H9 (cell line): ENCODE data around the gene MIR17HG. TPM values are rescaled to one million over a fixed set of nuclear protein-coding genes. Genes with fewer than 3 reads are reported as not detected.

Experiments
- DNase-seq: peaks from one replicate; pipeline ENCODE4 v3.0.0-alpha.2; 2017
- H2AFZ ChIP-seq: one replicate; pipeline ENCODE4 v1.6.1; 2013; ENCODE audit warnings: mild to moderate bottlenecking, low read length, control low read depth, moderate library complexity
- H2AK5ac ChIP-seq: 2 replicates; pipeline ENCODE4 v1.6.1; 2013; ENCODE audit warnings: low read length, control low read depth, mixed read lengths; ENCODE audit not compliant: insufficient read length
- H2BK120ac ChIP-seq: one replicate; pipeline ENCODE4 v1.6.1; 2013; ENCODE audit warnings: low read depth, mild to moderate bottlenecking, low read length, control low read depth, inconsistent platforms; ENCODE audit not compliant: poor library complexity, severe bottlenecking
- H2BK12ac ChIP-seq: 2 replicates; pipeline ENCODE4 v1.6.1; 2013; ENCODE audit warnings: low read length, control low read depth, mixed read lengths, low read depth; ENCODE audit not compliant: insufficient read length
- H2BK15ac ChIP-seq: 2 replicates; pipeline ENCODE4 v1.6.1; 2013; ENCODE audit warnings: low read depth, low read length, control low read depth
- H2BK20ac ChIP-seq: one replicate; pipeline ENCODE4 v1.6.1; 2013; ENCODE audit warnings: low read depth, mild to moderate bottlenecking, low read length, control low read depth, inconsistent platforms; ENCODE audit not compliant: poor library complexity, severe bottlenecking
- H2BK5ac ChIP-seq: 2 replicates; pipeline ENCODE4 v1.6.1; 2013; ENCODE audit warnings: low read length, control low read depth, mixed read lengths; ENCODE audit not compliant: insufficient read length
- H3K14ac ChIP-seq: 2 replicates; pipeline ENCODE4 v1.6.1; 2013; ENCODE audit warnings: low read length, control low read depth; ENCODE audit not compliant: insufficient read depth
- H3K18ac ChIP-seq: 2 replicates; pipeline ENCODE4 v1.6.1; 2013; ENCODE audit warnings: low read depth, mild to moderate bottlenecking, mixed read lengths, low read length, control low read depth; ENCODE audit not compliant: insufficient read length
- H3K23ac ChIP-seq: 2 replicates; pipeline ENCODE4 v1.6.1; 2013; ENCODE audit warnings: low read length, control low read depth, mixed read lengths, low read depth; ENCODE audit not compliant: insufficient read length
- H3K23me2 ChIP-seq: 2 replicates; pipeline ENCODE4 v1.6.1; 2013; ENCODE audit warnings: low read depth, mild to moderate bottlenecking, mixed read lengths, low read length, control low read depth; ENCODE audit not compliant: insufficient read length, poor library complexity, severe bottlenecking
- H3K27ac ChIP-seq: 2 replicates; pipeline ENCODE4 v1.5.1; 2013; ENCODE audit warnings: low read length, control low read depth, mixed read lengths, low read depth; ENCODE audit not compliant: insufficient read length
- H3K27me3 ChIP-seq: 2 replicates; pipeline ENCODE4 v1.6.1; 2013; ENCODE audit warnings: low read length, control low read depth, inconsistent platforms; ENCODE audit not compliant: insufficient read depth
- H3K4ac ChIP-seq: 2 replicates; pipeline ENCODE4 v1.6.1; 2013; ENCODE audit warnings: low read depth, mild to moderate bottlenecking, control low read depth, inconsistent platforms, low read length, moderate library complexity
- H3K4me1 ChIP-seq: 2 replicates; pipeline ENCODE4 v1.6.1; 2013; ENCODE audit warnings: low read length, control low read depth, inconsistent platforms; ENCODE audit not compliant: insufficient read depth
- H3K4me2 ChIP-seq: 2 replicates; pipeline ENCODE4 v1.6.1; 2013; ENCODE audit warnings: low read length, control low read depth, mixed read lengths; ENCODE audit not compliant: insufficient read length, insufficient read depth
- H3K56ac ChIP-seq: 2 replicates; pipeline ENCODE4 v1.6.1; 2013; ENCODE audit warnings: low read depth, mild to moderate bottlenecking, mixed read lengths, low read length, control low read depth; ENCODE audit not compliant: insufficient read length
- H3K79me1 ChIP-seq: 2 replicates; pipeline ENCODE4 v1.6.1; 2013; ENCODE audit warnings: low read depth, mild to moderate bottlenecking, moderate library complexity, low read length, control low read depth, inconsistent platforms; ENCODE audit not compliant: insufficient read depth, poor library complexity, severe bottlenecking
- H3K79me2 ChIP-seq: 2 replicates; pipeline ENCODE4 v1.6.1; 2013; ENCODE audit warnings: low read length, control low read depth, inconsistent platforms; ENCODE audit not compliant: insufficient read depth
- H3K9ac ChIP-seq: 2 replicates; pipeline ENCODE4 v1.6.1; 2013; ENCODE audit warnings: low read length, control low read depth, mixed read lengths; ENCODE audit not compliant: insufficient read length; ENCODE audit errors: extremely low read depth
- H3K9me3 ChIP-seq: one replicate; pipeline ENCODE4 v1.6.1; 2013; ENCODE audit warnings: low read depth, low read length, inconsistent platforms; ENCODE audit not compliant: control insufficient read depth
- H3T11ph ChIP-seq: one replicate; pipeline ENCODE4 v1.6.1; 2013; ENCODE audit warnings: mild to moderate bottlenecking, low read length, control low read depth, inconsistent platforms
- H4K20me1 ChIP-seq: one replicate; pipeline ENCODE4 v1.6.1; 2013; ENCODE audit not compliant: control insufficient read depth, insufficient read length, insufficient read depth
- H4K5ac ChIP-seq: 2 replicates; pipeline ENCODE4 v1.6.1; 2013; ENCODE audit warnings: low read depth, mild to moderate bottlenecking, mixed read lengths, low read length, control low read depth; ENCODE audit not compliant: insufficient read length
- H4K8ac ChIP-seq: replicated peaks from 2 replicates; pipeline ENCODE4 v1.6.1; 2013; ENCODE audit warnings: low read length, control low read depth, mixed read lengths, low read depth; ENCODE audit not compliant: insufficient read length
- H4K91ac ChIP-seq: 2 replicates; pipeline ENCODE4 v1.6.1; 2013; ENCODE audit warnings: low read depth, mild to moderate bottlenecking, moderate library complexity, mixed read lengths, low read length, control low read depth; ENCODE audit not compliant: insufficient read length
- H3K27ac Mint-ChIP-seq, 3 experiments: 2 replicates in 2 of 3; 3 replicates in 1 of 3; pipeline ENCODE4 v1.8.0; 2020 to 2021; ENCODE audit warnings: mixed read lengths in 3 of 3, mild to moderate bottlenecking in 1 of 3, moderate library complexity in 1 of 3
- H3K27me3 Mint-ChIP-seq: 2 replicates; pipeline ENCODE4 v1.8.0; 2021; ENCODE audit warnings: low read depth, mild to moderate bottlenecking, moderate library complexity, mixed read lengths
- H3K36me3 Mint-ChIP-seq, 3 experiments: 2 replicates in 2 of 3; 3 replicates in 1 of 3; pipeline ENCODE4 v1.8.0; 2020 to 2021; ENCODE audit warnings: low read depth in 3 of 3, mixed read lengths in 3 of 3; ENCODE audit not compliant: insufficient read depth in 1 of 3
- H3K4me1 Mint-ChIP-seq, 2 experiments: 2 replicates each; pipeline ENCODE4 v1.8.0; 2020; ENCODE audit warnings: mixed read lengths in 2 of 2
- H3K4me3 Mint-ChIP-seq, 2 experiments: 2 replicates in 1 of 2; 3 replicates in 1 of 2; pipeline ENCODE4 v1.8.0; 2020 to 2021; ENCODE audit warnings: mild to moderate bottlenecking in 2 of 2, mixed read lengths in 2 of 2, moderate library complexity in 1 of 2
- H3K9me3 Mint-ChIP-seq, 2 experiments: 2 replicates in 1 of 2; 3 replicates in 1 of 2; pipeline ENCODE4 v1.8.0; 2020; ENCODE audit warnings: mild to moderate bottlenecking in 2 of 2, mixed read lengths in 2 of 2, moderate library complexity in 1 of 2
- CTCF ChIP-seq: fragments of 200-600 bp; sonication (generic); conservative IDR thresholded peaks from 3 replicates; pipeline ENCODE4 v1.8.0; 2021; ENCODE audit warnings: antibody characterized with exemption, mild to moderate bottlenecking
- WGBS: extraction: QIAGEN DNeasy Blood & Tissue Kit; methylation state at CpG from one replicate; pipeline ENCODE4 v1.1.7; 2013; ENCODE audit warnings: missing lambda C conversion rate, low lambda C conversion rate, mixed read lengths; ENCODE audit not compliant: insufficient read length; ENCODE audit errors: extremely low coverage; 5-methylcytosine and 5-hydroxymethylcytosine counted together
- total RNA-seq: library from RNA; stranded (reverse); gene quantifications from 2 replicates; pipeline ENCODE4 v1.2.1, GENCODE V29; 2021

MIR17HG gene
- total RNA-seq, 1 experiment from 2014 or later, result 38.7 TPM

DNA sequence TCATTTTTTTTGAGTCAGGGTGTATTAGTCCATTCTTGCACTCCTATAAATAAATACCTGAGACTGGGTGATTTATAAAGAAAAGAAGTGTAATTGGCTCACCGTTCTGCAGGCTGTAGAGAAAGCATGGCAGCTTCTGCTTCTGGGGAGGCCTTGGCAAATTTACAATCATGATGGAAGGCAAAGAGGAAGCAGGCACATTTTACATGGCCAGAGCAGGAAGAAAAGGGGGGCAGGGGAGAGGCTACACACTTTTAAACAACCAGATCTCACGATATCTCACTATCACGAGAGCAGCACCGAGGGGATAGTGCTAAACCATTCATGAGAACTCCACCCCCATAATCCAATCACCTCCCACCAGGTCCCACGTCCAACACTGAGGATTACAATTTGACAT is 44.5 kb upstream of the MIR17HG start:
- Histone ChIP-seq H3K4me2 (no peak overlapping the region), H3K79me2 (no peaks in the 10 kb centered on the region), H3K27me3 (no peaks in the 10 kb centered on the region), H2AFZ (no peak overlapping the region), H3K9ac (no peak overlapping the region), H3K4me1 (no peaks in the 10 kb centered on the region), H3K27ac (no peak overlapping the region), H4K8ac (no peak overlapping the region), H3K9me3 (no peaks in the 10 kb centered on the region), H3K4ac (no peak overlapping the region), H2BK120ac (no peak overlapping the region), H3T11ph (no peak overlapping the region), H2BK5ac (no peak overlapping the region), H3K14ac (no peak overlapping the region), H2AK5ac (no peak overlapping the region), H2BK20ac (no peak overlapping the region), H2BK12ac (no peak overlapping the region), H3K23ac (no peak overlapping the region), H3K23me2 (no peaks in the 10 kb centered on the region), H3K18ac (no peak overlapping the region), H4K5ac (no peak overlapping the region), H2BK15ac (no peak overlapping the region), H4K20me1 (no peaks in the 10 kb centered on the region), H3K79me1 (no peaks in the 10 kb centered on the region), H4K91ac (no peak overlapping the region), H3K56ac (no peak overlapping the region)
- DNase-seq, result no peak
- H3K36me3 Mint-ChIP-seq, result no peaks in the 10 kb centered on the region
- WGBS, result no CpG with 5 or more reads among the region's 5 CpGs
- H3K4me1 Mint-ChIP-seq, result no peaks in the 10 kb centered on the region
- no peaks in the 10 kb centered on the region for H3K9me3 Mint-ChIP-seq
- no peaks in the 10 kb centered on the region; the same call in 1 of the 2 replicates for H3K27me3 Mint-ChIP-seq
- H3K27ac Mint-ChIP-seq, result no peak overlapping the region
- no peak overlapping the region for H3K4me3 Mint-ChIP-seq
- no peak for TF ChIP-seq CTCF
